Measurements from ENCODE around the gene LYZL2.
"Not testable (repeated sequence)": the region's sequence is repeated elsewhere in the genome, so short reads cannot be mapped to it uniquely, and the experiment has no call there.

GRCh38 chr10:30626837-30627236 is 2.7 kb downstream of the LYZL2 start:
- TF ChIP-seq CTCF (IDR thresholded peaks at IDR 0.05; ENCODE audit: control extremely low read depth in 1 of 3, insufficient read depth in 1 of 3, low read depth in 1 of 3, low read length in 3 of 3); POLR2A (IDR thresholded peaks at IDR 0.05; ENCODE audit: control extremely low read depth in 1 of 2, low read depth in 2 of 2, low read length in 2 of 2); ZNF274 (IDR thresholded peaks at IDR 0.05; ENCODE audit: borderline replicate concordance, extremely low read depth, low read length); JUND (IDR thresholded peaks at IDR 0.05; ENCODE audit: low read length): not testable (repeated sequence)
